Activated CD4-positive, alpha-beta T cell treated with anti-CD3 and anti-CD28 coated beads, Interleukin-10, Interleukin-2, amounts not matched to agents 100 ng/mL and 50 ng/mL, durations not matched to agents 16 hours and 8 hours (primary cell): ENCODE results near the gene C2CD3.

ENCODE experiments used
- DNase-seq: peaks from one replicate; pipeline ENCODE4 v3.0.0-alpha.2; 2020

Gene C2CD3

GRCh38 chr11:74018331-74019005 lies 152.3 kb downstream of the C2CD3 start:
- no peak for DNase-seq

- no peak for DNase-seq
Observed at GRCh38 chr11:74017631-74018030, 153.2 kb downstream of the C2CD3 start.

DNA sequence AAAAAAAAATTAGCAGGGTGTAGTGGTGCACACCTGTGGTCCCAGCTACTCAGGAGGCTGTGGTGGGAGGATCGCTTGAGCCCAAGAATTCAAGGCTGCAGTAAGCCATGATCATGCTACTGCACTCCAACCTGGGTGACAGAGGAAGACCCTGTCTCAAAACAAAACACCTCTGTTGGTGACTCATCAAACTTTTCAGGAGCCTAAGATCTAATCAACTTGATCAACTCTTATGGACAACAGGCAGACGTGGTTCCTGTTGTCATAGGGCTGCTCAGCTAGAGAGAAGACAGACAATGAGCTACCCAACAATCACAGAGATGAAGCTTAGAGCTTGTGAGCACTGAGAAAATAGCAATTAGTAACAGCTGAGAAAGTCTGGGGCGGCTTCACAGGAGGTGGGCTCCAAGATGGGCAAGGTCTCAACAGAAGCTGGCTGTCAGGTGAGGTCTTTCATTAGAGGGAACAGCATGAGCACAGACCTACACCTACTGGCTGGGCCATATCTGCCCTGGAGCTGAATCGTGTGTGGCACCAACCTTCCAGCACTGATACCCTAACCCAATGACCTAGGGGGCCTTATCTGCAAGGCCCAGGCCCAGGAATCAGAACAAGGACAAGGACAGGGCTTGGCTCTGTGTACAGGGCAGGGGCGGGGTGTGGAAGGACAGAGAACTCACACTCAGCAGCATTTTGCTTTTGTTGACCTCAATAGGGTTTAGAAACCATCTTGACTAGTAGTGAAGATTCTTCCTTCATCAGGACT lies 154.7 kb downstream of the C2CD3 start:
- peak; percentile 59 for DNase-seq

GRCh38 chr11:74014880-74015279 lies 155.9 kb downstream of the C2CD3 start:
- DNase-seq: no peak

DNA sequence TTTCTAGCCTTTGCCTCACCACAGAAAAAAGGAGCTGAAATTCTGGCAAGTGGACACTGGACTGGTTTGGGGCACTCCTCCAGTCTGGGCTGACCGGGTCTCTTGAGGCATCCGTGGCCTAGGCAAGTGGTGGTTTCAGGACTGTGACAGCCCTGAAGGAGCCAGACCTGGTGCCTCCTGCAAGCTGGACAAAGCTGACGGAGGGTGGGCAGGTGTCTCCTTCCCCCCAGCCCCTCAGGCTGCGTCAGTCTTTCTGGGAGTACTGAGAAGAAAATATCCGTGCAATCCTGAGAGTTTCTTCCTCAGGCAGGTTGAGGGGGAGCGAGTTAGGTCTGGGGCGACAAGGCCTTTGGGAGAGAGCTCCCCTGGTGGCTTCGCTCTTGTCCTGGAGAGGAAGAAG lies 157.7 kb downstream of the C2CD3 start:
- no peak for DNase-seq

- no peak for DNase-seq
Observed at GRCh38 chr11:74012074-74012809, 158.6 kb downstream of the C2CD3 start.

DNA sequence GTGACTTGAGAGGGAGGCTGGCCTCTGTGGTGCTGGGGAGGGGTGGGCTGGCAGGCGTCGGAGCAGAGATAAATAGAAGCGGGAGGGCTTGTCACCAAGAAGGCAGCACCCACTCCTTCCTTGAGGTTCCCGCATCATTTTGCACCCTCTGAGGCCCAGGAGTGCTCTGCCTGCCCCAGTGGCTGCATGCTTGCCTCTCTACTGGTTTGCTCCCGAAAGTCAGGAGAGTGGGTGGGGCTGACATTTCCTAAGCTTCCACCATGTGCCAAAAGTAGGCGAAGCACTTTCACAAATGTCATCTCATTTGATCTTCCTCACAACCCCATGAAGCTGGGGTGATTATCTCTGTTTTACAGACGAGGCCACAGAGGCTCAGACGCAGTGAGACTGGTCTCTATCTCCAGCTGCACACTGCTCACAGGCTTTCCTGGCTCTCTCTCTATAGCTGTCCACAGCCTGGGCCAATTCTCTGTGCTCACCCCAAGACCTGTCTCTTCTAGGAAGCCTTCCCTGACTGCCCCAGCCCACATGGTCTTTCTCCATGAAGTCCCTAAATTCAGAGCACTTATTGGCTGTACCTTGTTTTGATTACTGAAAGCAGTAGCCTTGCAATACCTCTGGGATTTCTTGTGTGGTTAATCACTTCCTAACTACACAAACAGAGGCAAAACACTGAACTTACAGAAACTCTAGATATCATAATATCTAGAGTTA lies 159.3 kb downstream of the C2CD3 start:
- DNase-seq: peak; percentile 90

GRCh38 chr11:74010306-74011300 lies 160.2 kb downstream of the C2CD3 start:
- DNase-seq: peak; percentile 17

GRCh38 chr11:74009675-74010305 lies 161.0 kb downstream of the C2CD3 start:
- DNase-seq: peak; percentile 21

DNA sequence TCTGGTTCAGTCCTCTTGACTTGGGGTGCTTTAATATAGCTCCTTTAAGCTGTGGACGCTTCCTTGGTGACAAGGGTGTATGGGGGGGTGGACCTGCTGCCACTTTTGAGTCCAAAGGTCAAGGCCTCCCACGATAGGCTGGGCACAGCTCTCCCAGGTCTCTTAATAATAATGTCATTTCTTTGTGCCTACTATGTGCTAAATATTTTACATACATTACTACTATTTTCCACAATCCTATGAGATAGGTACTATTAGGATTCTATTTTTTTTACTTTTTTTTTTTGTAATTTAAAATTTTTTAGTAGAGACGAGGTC lies 161.6 kb downstream of the C2CD3 start:
- no peak for DNase-seq

GRCh38 chr11:74008373-74009229 lies 162.2 kb downstream of the C2CD3 start, which contains the start of gene UCP3:
TSS of gene UCP3 (minus strand) at chr11:74009085. CDS start at chr11:74007042, 2,043 bp downstream.
- DNase-seq: no peak

- no peak for DNase-seq
Observed at GRCh38 chr11:74007691-74008372, 163.0 kb downstream of the C2CD3 start.

DNA sequence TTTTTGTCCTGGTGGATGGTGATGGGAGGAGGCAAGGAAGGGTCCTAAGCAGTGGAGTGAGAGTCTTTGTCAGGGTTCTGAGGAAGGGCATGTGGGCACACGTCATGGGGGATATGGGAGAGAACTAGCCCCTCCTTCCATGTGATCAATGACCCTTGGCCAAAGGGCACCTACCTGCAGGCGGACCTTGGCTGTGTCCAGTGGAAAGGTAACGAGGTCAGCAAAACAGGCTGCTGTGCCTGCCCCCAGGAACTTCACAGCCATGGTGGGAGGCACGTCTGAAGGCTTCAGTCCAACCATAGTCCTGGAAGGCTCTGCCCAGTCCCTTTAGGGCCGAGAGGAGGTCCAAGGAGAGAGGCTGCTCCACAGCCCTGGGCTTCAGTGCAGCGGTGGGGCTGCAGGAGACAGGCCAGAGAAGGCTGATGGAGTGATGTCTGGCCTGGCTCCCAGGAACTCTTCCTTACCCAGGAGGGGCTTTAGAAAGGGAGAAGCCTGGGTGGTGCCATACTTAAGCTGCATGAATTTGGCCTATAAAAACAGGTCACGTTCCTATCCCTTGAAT lies 164.0 kb downstream of the C2CD3 start:
- DNase-seq: no peak

DNA sequence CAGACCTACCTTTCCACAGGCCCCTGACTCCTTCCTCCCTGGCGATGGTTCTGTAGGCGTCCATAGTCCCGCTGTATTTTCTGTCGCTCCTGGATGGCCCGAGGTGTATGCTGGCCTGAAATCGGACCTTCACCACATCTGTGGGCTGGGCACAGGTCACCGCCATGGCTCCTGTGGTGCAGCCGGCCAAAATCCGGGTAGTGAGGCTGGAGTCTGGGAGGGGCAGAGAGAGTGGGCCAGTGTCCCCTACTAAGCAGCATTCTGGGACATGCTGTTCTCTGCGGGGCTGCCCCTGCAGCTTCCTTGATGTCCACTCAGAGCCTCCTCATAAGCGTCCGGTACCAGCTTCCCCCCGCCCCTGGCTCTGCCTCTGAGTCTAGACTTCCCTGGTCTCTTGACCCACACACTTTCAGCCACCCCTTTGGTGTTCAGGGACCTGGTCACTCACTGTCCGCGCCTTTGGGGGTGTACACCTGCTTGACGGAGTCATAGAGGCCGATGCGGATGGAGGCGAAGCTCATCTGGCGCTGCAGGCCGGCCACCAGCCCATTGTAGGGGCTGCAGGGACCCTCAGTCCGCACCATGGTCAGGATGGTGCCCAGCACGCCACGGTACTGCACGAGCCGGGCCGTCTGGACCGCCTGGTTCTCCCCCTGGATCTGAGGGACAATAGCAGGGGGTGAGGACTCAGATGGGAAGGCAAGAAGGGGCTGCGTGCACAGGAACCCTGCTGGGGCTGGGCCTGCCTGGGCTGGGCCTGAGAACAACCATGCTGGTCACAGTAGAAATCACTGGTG lies 164.9 kb downstream of the C2CD3 start:
- no peak for DNase-seq

- DNase-seq: peak; percentile 91
Observed at GRCh38 chr11:74004759-74005615, 165.8 kb downstream of the C2CD3 start.

- no peak for DNase-seq
Observed at GRCh38 chr11:74004046-74004695, 166.6 kb downstream of the C2CD3 start.

- no peak for DNase-seq
Observed at GRCh38 chr11:74002832-74003231, 168.0 kb downstream of the C2CD3 start.
